Large intestine (tissue), 3 donors: ENCODE data around the gene HOXC12. TPM values are rescaled to one million over a fixed set of nuclear protein-coding genes. Genes with fewer than 3 reads are reported as not detected.

ENCODE experiments used
- DNase-seq, 2 donors: peaks; one replicate each; pipeline versions ENCODE4 v3.0.0 to v3.0.0-alpha.2; 2013
- H3K27ac ChIP-seq: one replicate; pipeline ENCODE4 v1.5.1; 2013; ENCODE audit warnings: low read length
- H3K27me3 ChIP-seq: 2 replicates; pipeline ENCODE4 v1.6.1; 2013; ENCODE audit warnings: low read length; ENCODE audit not compliant: control insufficient read depth, insufficient read depth
- H3K36me3 ChIP-seq: 2 replicates; pipeline ENCODE4 v1.6.1; 2013; ENCODE audit warnings: low read length; ENCODE audit not compliant: control insufficient read depth, insufficient read depth
- H3K4me1 ChIP-seq: one replicate; pipeline ENCODE4 v1.6.1; 2013; ENCODE audit warnings: low read length; ENCODE audit not compliant: control insufficient read depth, insufficient read depth
- H3K4me3 ChIP-seq: one replicate; pipeline ENCODE4 v1.5.1; 2013; ENCODE audit warnings: low read length
- H3K9me3 ChIP-seq: one replicate; pipeline ENCODE4 v1.6.1; 2013; ENCODE audit warnings: mild to moderate bottlenecking, low read depth, low read length, moderate library complexity; ENCODE audit not compliant: control insufficient read depth
- WGBS: methylation state at CpG from one replicate; pipeline ENCODE4 v1.1.5; 2013; ENCODE audit warnings: low lambda C conversion rate; ENCODE audit not compliant: insufficient coverage; 5-methylcytosine and 5-hydroxymethylcytosine counted together
- polyA plus RNA-seq: library from polyadenylated mRNA; unstranded; fragments of 120-200 nt; gene quantifications from one replicate; pipeline ENCODE4 v1.2.1, GENCODE V29; 2013

The HOXC12 gene
- polyA plus RNA-seq, 1 donor: not detected

GRCh38 chr12:53974084-53975063 is 19.7 kb downstream of the HOXC12 start, which contains the start of gene HOTAIR:
TSS of gene HOTAIR (minus strand) at chr12:53974954.
- Histone ChIP-seq H3K4me3 (peak within 1 kb of the TSS; percentile 45), H3K27ac (no peak within 1 kb of the TSS), H3K27me3 (peaks cover 98% of the 10 kb centered on the region), H3K9me3 (peaks cover 18% of the 10 kb centered on the region), H3K36me3 (no peaks in the 10 kb centered on the region), H3K4me1 (peaks cover 22% of the 10 kb centered on the region)
- DNase-seq: peak in 1 of 2 donors; percentile 63
- no CpG with 5 or more reads among the region's 63 CpGs for WGBS

- Histone ChIP-seq H3K27ac (no peak overlapping the region), H3K36me3 (no peaks in the 10 kb centered on the region), H3K4me3 (peak overlapping the region; percentile 45), H3K4me1 (peaks cover 29% of the 10 kb centered on the region), H3K9me3 (peaks cover 18% of the 10 kb centered on the region), H3K27me3 (peaks cover 98% of the 10 kb centered on the region)
- DNase-seq: no peak
- no CpG with 5 or more reads among the region's 25 CpGs for WGBS
These were observed 20.4 kb downstream of the HOXC12 start for GRCh38 chr12:53975064-53975471.

GRCh38 chr12:53975479-53976152 is 20.9 kb downstream of the HOXC12 start:
- peaks cover 18% of the 10 kb centered on the region for H3K9me3 ChIP-seq
- peak in 1 of 2 donors; percentile 40 for DNase-seq
- H3K4me3 ChIP-seq: no peak overlapping the region
- peaks cover 31% of the 10 kb centered on the region for H3K4me1 ChIP-seq
- no CpG with 5 or more reads among the region's 31 CpGs for WGBS
- H3K27ac ChIP-seq: no peak overlapping the region
- no peaks in the 10 kb centered on the region for H3K36me3 ChIP-seq
- peaks cover 96% of the 10 kb centered on the region for H3K27me3 ChIP-seq

GRCh38 chr12:53976172-53976822 is 21.6 kb downstream of the HOXC12 start:
- no peak for DNase-seq
- peaks cover 18% of the 10 kb centered on the region for H3K9me3 ChIP-seq
- H3K4me3 ChIP-seq: no peak overlapping the region
- peaks cover 31% of the 10 kb centered on the region for H3K4me1 ChIP-seq
- no peaks in the 10 kb centered on the region for H3K36me3 ChIP-seq
- 40% methylated on average over 1 of the region's 21 CpGs for WGBS
- peaks cover 96% of the 10 kb centered on the region for H3K27me3 ChIP-seq
- H3K27ac ChIP-seq: no peak overlapping the region

GRCh38 chr12:53976823-53977595 is 22.3 kb downstream of the HOXC12 start:
- Histone ChIP-seq H3K4me1 (peaks cover 31% of the 10 kb centered on the region), H3K9me3 (peaks cover 18% of the 10 kb centered on the region), H3K4me3 (no peak overlapping the region), H3K27me3 (peaks cover 95% of the 10 kb centered on the region), H3K36me3 (no peaks in the 10 kb centered on the region), H3K27ac (no peak overlapping the region)
- WGBS: 100% methylated on average over 2 of the region's 9 CpGs
- DNase-seq: no peak

GRCh38 chr12:53977596-53978445 is 23.1 kb downstream of the HOXC12 start:
- WGBS: 14% methylated on average over 1 of the region's 11 CpGs
- Histone ChIP-seq H3K27me3 (peaks cover 95% of the 10 kb centered on the region), H3K4me1 (peaks cover 31% of the 10 kb centered on the region), H3K36me3 (no peaks in the 10 kb centered on the region), H3K9me3 (peaks cover 18% of the 10 kb centered on the region), H3K4me3 (peak overlapping the region; percentile 36), H3K27ac (peak overlapping the region; percentile 84)
- DNase-seq: peak; percentile 51 to 89

GRCh38 chr12:53978477-53979356 is 24.0 kb downstream of the HOXC12 start:
- WGBS: 0% methylated on average over 1 of the region's 15 CpGs
- Histone ChIP-seq H3K4me1 (peaks cover 26% of the 10 kb centered on the region), H3K27me3 (peaks cover 95% of the 10 kb centered on the region), H3K27ac (peak overlapping the region; percentile 96), H3K4me3 (peak overlapping the region; percentile 28), H3K36me3 (no peaks in the 10 kb centered on the region), H3K9me3 (peaks cover 15% of the 10 kb centered on the region)
- DNase-seq: peak; percentile 92 to 97

GRCh38 chr12:53980104-53980801 is 25.6 kb downstream of the HOXC12 start:
- Histone ChIP-seq H3K9me3 (peaks cover 15% of the 10 kb centered on the region), H3K27ac (no peak overlapping the region), H3K4me3 (no peak overlapping the region), H3K4me1 (peaks cover 26% of the 10 kb centered on the region), H3K27me3 (peaks cover 93% of the 10 kb centered on the region), H3K36me3 (no peaks in the 10 kb centered on the region)
- WGBS: 69% methylated on average over 4 of the region's 7 CpGs
- DNase-seq: no peak
